ENCODE results near the gene NDUFS2.

GRCh38 chr1:161216945-161217712 is 15.0 kb downstream of the NDUFS2 start:
- TF ChIP-seq E2F1 (CRISPR knock-in tag; IDR thresholded peaks at IDR 0.05) (no peak), ZNF436 (CRISPR knock-in tag; IDR thresholded peaks at IDR 0.05) (no peak), POLR3A (IDR thresholded peaks at IDR 0.05; ENCODE audit: borderline replicate concordance, extremely low read depth, insufficient read depth, insufficient read length) (no peak), TCF15 (CRISPR knock-in tag; IDR thresholded peaks at IDR 0.05) (no peak), NRF1 (conservative IDR thresholded peaks at IDR 0.05 in 1 of 2, IDR thresholded peaks at IDR 0.05 in 1 of 2) (no peak), PHTF2 (CRISPR knock-in tag; IDR thresholded peaks at IDR 0.05) (no peak), HMG20B (CRISPR knock-in tag; IDR thresholded peaks at IDR 0.05) (no peak)
- TF ChIP-seq, protein P1, sequence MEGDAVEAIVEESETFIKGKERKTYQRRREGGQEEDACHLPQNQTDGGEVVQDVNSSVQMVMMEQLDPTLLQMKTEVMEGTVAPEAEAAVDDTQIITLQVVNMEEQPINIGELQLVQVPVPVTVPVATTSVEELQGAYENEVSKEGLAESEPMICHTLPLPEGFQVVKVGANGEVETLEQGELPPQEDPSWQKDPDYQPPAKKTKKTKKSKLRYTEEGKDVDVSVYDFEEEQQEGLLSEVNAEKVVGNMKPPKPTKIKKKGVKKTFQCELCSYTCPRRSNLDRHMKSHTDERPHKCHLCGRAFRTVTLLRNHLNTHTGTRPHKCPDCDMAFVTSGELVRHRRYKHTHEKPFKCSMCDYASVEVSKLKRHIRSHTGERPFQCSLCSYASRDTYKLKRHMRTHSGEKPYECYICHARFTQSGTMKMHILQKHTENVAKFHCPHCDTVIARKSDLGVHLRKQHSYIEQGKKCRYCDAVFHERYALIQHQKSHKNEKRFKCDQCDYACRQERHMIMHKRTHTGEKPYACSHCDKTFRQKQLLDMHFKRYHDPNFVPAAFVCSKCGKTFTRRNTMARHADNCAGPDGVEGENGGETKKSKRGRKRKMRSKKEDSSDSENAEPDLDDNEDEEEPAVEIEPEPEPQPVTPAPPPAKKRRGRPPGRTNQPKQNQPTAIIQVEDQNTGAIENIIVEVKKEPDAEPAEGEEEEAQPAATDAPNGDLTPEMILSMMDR (IDR thresholded peaks at IDR 0.05 in 2 of 3, conservative IDR thresholded peaks at IDR 0.05 in 1 of 3; ENCODE audit: insufficient read depth in 2 of 3, low read depth in 1 of 3, low read length in 3 of 3) = no peak
